ENCODE results near the gene EIF4E. TPM values are rescaled to one million over a fixed set of nuclear protein-coding genes. Genes with fewer than 3 reads are reported as not detected.
"Not testable (repeated sequence)": the region's sequence is repeated elsewhere in the genome, so short reads cannot be mapped to it uniquely, and the experiment has no call there.

Gene EIF4E
- total RNA-seq, 1 donor: 241 TPM

- H3K4me3 ChIP-seq (ENCODE audit: low read depth, low read length): no peak overlapping the region
- DNase-seq (ENCODE audit: low read depth): no peak
- TF ChIP-seq CTCF (IDR thresholded peaks at IDR 0.05; ENCODE audit: insufficient read depth, low read depth, low read length): no peak
Observed at GRCh38 chr4:98838531-98838930, 90.4 kb downstream of the EIF4E start.

DNA sequence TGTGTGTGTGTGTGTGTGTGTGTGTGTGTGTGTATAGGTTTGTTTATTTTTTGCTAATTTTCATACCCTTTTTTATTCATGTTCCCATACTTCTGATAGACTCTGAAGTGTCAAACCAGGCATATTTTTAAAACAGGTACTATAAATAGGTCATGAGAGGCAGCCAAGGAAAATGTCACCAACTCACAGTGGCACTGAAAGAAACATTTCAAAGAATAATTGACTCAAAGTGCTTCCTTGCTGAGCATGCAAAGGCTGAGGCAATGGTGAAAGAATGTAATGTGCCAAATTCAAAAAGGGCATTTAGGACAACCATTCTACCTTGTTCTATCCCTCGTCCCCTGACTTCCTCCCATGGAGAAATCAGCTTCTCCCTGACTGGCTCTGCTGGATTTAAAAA lies 95.5 kb downstream of the EIF4E start:
- DNase-seq (ENCODE audit: low read depth): no peak
- no peak overlapping the region for H3K4me3 ChIP-seq (ENCODE audit: low read depth, low read length)

DNA sequence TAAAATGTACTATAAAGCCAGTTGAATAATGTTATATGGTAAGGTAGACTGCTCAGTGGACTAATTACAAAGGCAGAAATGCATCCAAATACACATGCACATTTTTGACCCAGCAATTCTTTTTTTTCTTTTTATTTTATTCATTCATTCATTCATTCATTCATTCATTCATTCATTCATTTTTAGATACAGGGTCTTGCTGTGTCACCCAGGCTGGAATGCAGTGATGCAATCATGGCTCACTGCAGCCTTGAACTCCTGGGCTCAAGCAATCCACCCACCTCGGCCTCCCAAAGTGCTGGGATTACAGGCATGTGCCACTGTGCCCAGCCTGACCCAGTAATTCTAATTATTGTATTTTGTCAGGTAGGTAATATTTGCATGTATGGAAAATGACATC lies 97.9 kb downstream of the EIF4E start:
- H3K4me3 ChIP-seq (ENCODE audit: low read depth, low read length); DNase-seq (ENCODE audit: low read depth): not testable (repeated sequence)

More for the DNA sequence above, 95.5 kb downstream of the EIF4E start:
- TF ChIP-seq CTCF (IDR thresholded peaks at IDR 0.05; ENCODE audit: insufficient read depth, low read depth, low read length): no peak

Small RNA genes within 50 kb of the gene (small RNA-seq; reads per million reads assigned to genes)
- gene RNU7-149P (not detected), gene TBCAP3 (not detected)

Other genes starting within 250 kb of the EIF4E start
- gene METAP1, start 66.6 kb upstream of the EIF4E start, total RNA-seq: 62.6 and 63.8 TPM in 2 replicates
- gene ADH5, start 159.7 kb upstream of the EIF4E start, total RNA-seq: 247 and 252 TPM in 2 replicates
- not detected in 2 replicates for gene ADH4, start 215.2 kb upstream of the EIF4E start, total RNA-seq

Data from fibroblast of villous mesenchyme (primary cell).